Left colon (tissue), 2 donors: ENCODE measurements around the gene PARP1. TPM values are rescaled to one million over a fixed set of nuclear protein-coding genes. Genes with fewer than 3 reads are reported as not detected.

Experiments
- ATAC-seq: fragments of 200-7000 bp; cut with Tn5 transposase; one replicate; pipeline ENCODE4 v1.9.1; 2020; ENCODE audit warnings: mild to moderate bottlenecking, moderate library complexity
- DNase-seq, 2 donors: peaks; one replicate each; pipeline ENCODE4 v3.0.0-alpha.2; 2020
- intact Hi-C, 2 donors: fragments of 100-400 bp; cut with DNase I in 1 of 2; cut with micrococcal nuclease in 1 of 2; formaldehyde crosslinking; loops; one replicate each; pipeline versions ENCODE4 v1.11.2 to v1.14.0; 2022; cut with DNase I, micrococcal nuclease
- long read RNA-seq: library from polyadenylated mRNA; unstranded; transcript quantifications from one replicate; pipeline ENCODE4 v2.0.0, GENCODE V29; 2021
- total RNA-seq, 2 donors: library from RNA; stranded (reverse); fragmentation: NEBNext Ultra II Directional; extraction: Animal tissue kit (Norgen Biotek cat#: 25700); gene quantifications; one replicate each; pipeline ENCODE4 v1.2.1, GENCODE V29; 2021
- donor health status: DM: no; HTN: no; CAD: no.
- donor health status: DM: yes; HTN: yes; CAD: no.

PARP1 gene
- total RNA-seq: 10 to 100 TPM; 44.8 to 48.9 TPM
- long read RNA-seq, transcript PARP1-203 (23 exons, 3,958 nt): major isoform, 29 of 59 reads
- long read RNA-seq, partial matches to known transcripts: 27 of 59 reads
- long read RNA-seq, other reads (novel, unspliced or antisense): 3 of 59 reads

DNA sequence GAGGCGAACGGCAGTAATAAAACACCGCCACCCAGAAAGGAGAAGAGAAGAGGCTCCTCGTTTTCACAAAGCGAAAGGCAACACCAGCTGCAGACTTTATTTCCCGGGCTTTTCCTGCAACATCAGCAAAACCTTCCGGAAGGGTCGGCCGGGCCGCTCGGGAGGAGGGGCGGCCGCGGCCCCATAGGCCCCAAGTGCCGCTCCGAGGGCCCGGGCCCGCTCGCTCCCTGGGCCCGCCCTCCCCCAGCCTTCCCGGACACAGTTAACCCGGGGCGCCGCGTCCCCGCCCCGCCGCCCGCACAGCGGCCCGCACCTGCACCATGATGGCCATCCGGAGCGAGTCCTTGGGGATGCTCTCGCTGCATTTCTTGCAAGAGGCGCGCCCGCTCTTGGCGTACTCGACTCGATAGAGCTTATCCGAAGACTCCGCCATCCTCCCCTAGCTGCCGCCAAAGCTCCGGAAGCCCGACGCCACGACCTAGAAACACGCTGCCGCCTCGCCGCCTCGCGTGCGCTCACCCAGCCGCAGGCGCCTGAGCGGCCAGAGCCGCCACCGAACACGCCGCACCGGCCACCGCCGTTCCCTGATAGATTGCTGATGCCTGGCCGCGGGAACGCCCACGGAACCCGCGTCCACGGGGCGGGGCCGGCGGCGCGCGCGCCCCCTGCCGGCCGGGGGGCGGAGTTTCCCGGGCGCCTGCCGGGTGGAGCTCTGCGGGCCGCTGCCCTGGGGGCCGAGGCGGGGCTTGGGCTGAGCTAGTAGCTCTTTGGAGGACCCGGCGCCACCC lies at the start of gene PARP1:
Gene PARP1, minus strand, starts transcription at position 597 of the 788 bp plus-strand sequence. Its CDS starts 164 bp downstream, at position 433.
- intact Hi-C loops: no loop called here
- DNase-seq: peak; percentile 88 to 90
- peak; percentile 90 for ATAC-seq

DNA sequence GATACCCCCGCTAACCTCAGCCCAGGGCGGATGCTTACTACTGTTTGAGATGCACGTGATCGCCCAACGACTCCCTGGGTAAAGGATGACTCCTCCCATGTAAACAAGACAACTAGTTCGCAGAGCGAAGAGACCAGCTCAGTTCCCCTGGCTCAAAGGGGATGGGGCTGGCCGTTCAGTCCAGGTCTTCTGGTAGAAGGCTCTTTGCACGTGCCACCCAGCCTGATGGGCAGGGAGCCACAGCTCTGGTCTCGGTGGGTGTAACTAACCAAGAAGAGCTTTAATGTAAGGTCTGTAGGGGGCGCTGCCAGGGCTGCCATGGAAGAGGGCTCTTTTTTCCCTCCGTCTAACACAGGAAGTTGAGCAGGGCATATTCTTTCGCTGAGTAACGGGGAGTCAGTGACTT lies 49.4 kb upstream of the PARP1 start:
- DNase-seq: no peak
- intact Hi-C loops: no loop called here

DNA sequence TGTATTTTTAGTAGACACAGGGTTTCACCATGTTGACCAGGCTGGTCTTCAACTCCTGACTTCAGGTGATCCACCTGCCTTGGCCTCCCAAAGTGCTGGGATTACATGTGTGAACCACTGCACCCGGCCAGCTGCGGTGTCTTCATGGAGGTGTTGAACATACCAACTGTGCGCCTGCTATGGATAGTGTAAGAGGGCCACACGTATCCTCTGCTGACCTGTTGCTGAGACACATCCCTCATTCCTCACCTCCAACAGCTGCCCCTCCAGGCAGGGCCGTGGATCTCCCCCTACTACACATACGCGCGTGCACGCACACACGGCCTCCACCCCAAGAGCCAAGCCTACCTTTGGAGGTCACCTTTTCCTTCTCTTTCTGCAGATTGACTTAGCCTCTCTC lies 48.0 kb upstream of the PARP1 start:
- intact Hi-C loops: no loop called here
- ATAC-seq: no peak
- no peak for DNase-seq

More for the DNA sequence above, 49.4 kb upstream of the PARP1 start:
- no peak for ATAC-seq

GRCh38 chr1:226454349-226454748 lies 46.5 kb upstream of the PARP1 start:
- intact Hi-C loops: no loop called here
- DNase-seq (no peak), ATAC-seq (no peak)

DNA sequence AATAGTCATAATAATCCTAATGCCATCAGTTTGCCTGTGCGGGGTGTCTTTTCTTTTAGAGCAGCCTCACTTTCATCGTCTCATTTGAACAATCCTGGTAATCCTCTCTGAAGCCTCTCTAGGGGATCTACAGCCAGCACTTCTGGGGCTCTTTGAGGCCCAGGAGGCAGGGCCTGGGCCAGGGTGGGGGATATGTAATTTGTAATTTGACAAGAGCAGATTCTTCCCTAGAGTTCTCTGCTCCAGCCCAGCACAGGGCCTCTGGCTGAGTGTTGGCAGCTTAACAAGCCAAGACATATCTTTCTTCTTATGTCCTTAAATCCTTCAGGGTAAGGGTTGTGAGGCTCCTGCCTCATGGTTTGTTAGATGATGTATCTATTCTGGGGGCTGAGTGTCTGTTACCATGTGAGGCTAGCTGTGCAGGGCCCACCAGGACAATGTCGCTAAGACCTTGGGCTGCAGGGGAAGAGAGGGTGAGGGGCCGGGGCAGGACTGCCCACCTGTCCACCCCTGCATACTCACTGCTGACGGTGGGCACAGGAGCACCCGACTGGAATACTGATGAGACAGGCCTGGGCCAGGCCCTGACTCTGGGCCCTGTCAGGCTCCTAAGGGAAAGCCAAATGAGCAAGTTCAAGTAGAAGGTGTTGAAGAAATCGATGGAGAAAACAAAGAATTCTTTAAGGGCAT lies 45.3 kb upstream of the PARP1 start:
- DNase-seq (no peak), ATAC-seq (no peak)
- intact Hi-C loops: no loop called here

GRCh38 chr1:226450688-226451087 lies 42.8 kb upstream of the PARP1 start:
- ATAC-seq (no peak), DNase-seq (no peak)
- intact Hi-C loops: no loop called here

GRCh38 chr1:226449823-226450222 lies 41.9 kb upstream of the PARP1 start:
- no peak for ATAC-seq
- intact Hi-C loops: no loop called here
- no peak for DNase-seq

GRCh38 chr1:226447932-226448665 lies 40.2 kb upstream of the PARP1 start:
- intact Hi-C loops: no loop called here
- DNase-seq (no peak), ATAC-seq (no peak)

GRCh38 chr1:226446094-226446493 lies 38.2 kb upstream of the PARP1 start:
- no peak for ATAC-seq
- no peak for DNase-seq
- intact Hi-C loops: no loop called here

GRCh38 chr1:226444901-226445300 lies 37.0 kb upstream of the PARP1 start:
- intact Hi-C loops: no loop called here
- DNase-seq: peak in 1 of 2 donors; percentile 31
- ATAC-seq: peak; percentile 37

DNA sequence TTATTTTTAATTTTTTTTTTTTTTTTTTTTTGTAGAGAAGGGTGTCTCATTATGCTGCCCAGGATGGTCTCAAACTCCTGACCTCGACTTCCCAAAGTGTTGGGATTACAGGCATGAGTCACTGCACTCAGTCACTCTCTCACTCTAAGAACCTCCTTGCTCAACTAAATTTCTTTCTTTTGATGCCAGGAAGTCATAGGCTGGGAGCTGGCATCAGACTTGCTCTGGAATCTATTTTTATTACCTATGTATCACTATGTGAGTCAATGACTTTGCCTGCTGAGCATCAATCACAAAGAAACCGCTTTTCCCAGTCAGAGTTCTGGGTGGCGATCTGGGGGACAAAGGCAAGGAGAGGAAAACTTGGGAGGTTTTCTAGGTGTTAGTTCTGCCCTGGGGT lies 35.5 kb upstream of the PARP1 start:
- intact Hi-C loops: no loop called here
- ATAC-seq: no peak
- DNase-seq: no peak

- no peak for ATAC-seq
- intact Hi-C loops: no loop called here
- no peak for DNase-seq
Measured at GRCh38 chr1:226443033-226443432, 35.1 kb upstream of the PARP1 start.

DNA sequence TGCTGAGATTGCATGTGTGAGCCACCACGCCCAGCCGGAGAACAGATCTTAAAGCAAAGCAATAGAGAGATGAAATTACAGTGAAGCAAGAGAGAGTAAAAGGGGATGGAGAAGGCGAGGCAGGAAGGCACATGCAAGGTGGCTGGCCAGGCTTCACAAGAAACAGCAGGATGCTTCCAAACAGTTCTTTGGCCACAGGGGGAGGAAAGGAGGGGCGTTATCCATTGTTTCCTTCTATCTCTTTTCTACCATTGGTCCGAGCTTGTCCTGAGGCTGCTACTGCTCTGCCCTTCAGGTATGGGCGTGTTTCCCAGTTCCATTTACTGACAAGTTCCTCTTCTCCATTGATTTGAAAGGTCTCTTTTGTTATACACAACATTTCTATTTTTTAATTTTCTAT lies 33.7 kb upstream of the PARP1 start:
- DNase-seq: no peak
- intact Hi-C loops: no loop called here
- ATAC-seq: no peak

DNA sequence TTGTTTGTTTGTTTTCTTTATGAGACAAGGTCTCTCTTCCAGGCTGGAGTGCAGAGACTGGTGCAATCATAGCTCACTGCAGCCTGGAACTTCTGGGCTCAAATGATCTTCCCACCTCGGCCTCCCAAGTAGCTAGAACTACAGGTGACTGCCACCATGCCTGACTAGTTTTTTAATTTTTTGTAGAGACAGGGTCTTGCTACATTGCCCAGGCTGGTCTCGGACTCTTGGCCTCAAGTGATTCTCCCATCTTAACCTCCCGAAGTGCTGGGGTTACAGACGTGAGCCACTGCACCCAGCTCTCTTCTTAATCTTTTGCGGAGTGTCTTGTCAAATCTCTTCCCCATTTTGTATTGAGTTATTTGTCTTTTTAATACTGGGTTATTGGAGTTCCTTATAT lies 32.6 kb upstream of the PARP1 start:
- ATAC-seq (no peak), DNase-seq (no peak)
- intact Hi-C loops: no loop called here

- intact Hi-C loops: loop anchor here in 1 of 2 donors (10.0 kb wide), 1 partner anchor 177 kb away; no protein-coding TSS in a partner anchor
- DNase-seq (no peak), ATAC-seq (no peak)
Measured at GRCh38 chr1:226438007-226438406, 30.1 kb upstream of the PARP1 start.

DNA sequence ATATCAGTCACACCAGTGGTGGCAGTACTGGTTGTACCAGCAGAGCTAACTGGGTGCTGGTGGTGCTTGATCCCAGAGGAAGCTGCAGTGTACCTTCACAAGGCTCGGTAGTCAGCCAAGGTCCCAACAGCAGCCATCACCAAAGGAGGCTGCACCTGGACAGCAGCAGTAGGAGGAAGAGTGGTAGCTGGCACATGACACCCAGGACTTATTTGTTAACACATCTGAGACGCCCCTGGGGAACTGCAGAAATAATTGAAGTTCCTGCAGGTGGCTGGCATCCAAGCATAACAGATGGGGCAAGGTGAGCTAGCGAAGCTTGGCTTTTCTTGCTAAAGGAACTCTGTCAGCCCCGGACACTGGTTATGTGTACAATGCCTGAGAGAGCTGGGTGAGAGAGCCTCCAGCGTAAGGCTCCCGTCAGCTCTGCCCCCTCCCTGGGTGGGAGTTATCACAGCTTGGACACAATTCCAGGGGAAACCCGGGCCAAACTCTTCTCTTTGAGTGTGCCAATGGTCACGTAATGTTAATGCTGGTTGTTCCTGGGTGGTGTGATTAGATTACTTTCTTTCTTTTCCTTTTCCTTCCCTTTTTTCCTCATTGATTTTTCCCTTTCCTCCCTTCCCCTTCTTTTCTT lies 29.1 kb upstream of the PARP1 start:
- no peak for ATAC-seq
- intact Hi-C loops: loop anchor here in 1 of 2 donors (10.0 kb wide), 1 partner anchor 178 kb away; no protein-coding TSS in a partner anchor

DNA sequence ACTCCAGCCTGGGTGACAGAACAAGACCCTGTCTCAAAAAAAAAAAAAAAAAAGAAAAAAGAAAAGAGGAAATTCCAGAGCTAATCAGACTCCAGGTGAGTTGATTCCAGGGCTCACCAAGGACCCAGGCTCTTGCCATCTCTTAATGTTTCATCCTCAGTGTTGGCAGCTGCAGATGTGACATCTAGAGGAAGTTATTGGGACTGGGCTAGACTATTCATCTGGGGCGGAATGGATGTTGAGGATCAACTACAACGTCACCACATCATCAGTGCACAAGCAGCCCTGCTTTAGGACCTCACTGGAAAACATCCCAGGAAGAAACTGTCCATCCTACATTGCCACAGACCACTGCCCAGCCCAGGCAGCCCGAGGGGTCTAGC lies 28.6 kb upstream of the PARP1 start:
- DNase-seq: no peak
- no peak for ATAC-seq
- intact Hi-C loops: loop anchor here in 1 of 2 donors (10.0 kb wide), 1 partner anchor 178 kb away; no protein-coding TSS in a partner anchor

More for the DNA sequence above, 29.1 kb upstream of the PARP1 start:
- no peak for DNase-seq

DNA sequence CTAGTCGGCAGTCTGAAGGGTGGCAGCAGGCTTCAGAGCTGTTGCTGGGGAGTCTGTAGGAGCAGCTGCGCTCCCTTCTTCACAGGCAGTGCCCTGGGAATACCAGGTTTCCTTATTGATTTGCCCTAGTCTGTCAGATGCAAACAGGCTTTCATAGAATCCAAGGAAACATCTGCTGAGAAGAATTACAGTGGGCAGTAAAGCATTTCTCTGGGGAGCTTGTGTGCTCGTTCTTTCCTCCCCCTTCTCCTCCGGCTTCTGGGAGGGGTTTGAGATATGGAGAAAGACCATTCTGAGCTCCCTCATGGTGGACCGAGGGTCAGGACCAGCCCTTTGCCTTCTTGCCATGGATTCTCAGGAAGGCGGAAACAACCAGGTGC lies 25.4 kb upstream of the PARP1 start:
- DNase-seq (no peak), ATAC-seq (no peak)
- intact Hi-C loops: loop anchor here in 1 of 2 donors (10.0 kb wide), 1 partner anchor 181 kb away; no protein-coding TSS in a partner anchor
